SIG-M5 treated with dmso at 0.1 percent for 504 hours (cell line): ENCODE results near the gene KLK3.
"Not testable (repeated sequence)": the region's sequence is repeated elsewhere in the genome, so short reads cannot be mapped to it uniquely, and the experiment has no call there.

Experiments used
- DNase-seq: peaks from one replicate; lab custom pipeline; 2025; ENCODE audit not compliant: unreplicated experiment; lab: John Stamatoyannopoulos, UW

KLK3 gene

DNA sequence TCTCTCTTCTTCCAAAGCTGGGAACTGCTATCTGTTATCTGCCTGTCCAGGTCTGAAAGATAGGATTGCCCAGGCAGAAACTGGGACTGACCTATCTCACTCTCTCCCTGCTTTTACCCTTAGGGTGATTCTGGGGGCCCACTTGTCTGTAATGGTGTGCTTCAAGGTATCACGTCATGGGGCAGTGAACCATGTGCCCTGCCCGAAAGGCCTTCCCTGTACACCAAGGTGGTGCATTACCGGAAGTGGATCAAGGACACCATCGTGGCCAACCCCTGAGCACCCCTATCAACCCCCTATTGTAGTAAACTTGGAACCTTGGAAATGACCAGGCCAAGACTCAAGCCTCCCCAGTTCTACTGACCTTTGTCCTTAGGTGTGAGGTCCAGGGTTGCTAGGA is 5.1 kb downstream of the KLK3 start:
- DNase-seq, result no peak

DNA sequence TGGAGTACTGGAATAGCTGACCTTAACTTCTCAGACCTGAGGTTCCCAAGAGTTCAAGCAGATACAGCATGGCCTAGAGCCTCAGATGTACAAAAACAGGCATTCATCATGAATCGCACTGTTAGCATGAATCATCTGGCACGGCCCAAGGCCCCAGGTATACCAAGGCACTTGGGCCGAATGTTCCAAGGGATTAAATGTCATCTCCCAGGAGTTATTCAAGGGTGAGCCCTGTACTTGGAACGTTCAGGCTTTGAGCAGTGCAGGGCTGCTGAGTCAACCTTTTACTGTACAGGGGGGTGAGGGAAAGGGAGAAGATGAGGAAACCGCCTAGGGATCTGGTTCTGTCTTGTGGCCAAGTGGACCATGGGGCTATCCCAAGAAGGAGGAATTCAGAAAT is 6.3 kb downstream of the KLK3 start:
- DNase-seq, result no peak

DNA sequence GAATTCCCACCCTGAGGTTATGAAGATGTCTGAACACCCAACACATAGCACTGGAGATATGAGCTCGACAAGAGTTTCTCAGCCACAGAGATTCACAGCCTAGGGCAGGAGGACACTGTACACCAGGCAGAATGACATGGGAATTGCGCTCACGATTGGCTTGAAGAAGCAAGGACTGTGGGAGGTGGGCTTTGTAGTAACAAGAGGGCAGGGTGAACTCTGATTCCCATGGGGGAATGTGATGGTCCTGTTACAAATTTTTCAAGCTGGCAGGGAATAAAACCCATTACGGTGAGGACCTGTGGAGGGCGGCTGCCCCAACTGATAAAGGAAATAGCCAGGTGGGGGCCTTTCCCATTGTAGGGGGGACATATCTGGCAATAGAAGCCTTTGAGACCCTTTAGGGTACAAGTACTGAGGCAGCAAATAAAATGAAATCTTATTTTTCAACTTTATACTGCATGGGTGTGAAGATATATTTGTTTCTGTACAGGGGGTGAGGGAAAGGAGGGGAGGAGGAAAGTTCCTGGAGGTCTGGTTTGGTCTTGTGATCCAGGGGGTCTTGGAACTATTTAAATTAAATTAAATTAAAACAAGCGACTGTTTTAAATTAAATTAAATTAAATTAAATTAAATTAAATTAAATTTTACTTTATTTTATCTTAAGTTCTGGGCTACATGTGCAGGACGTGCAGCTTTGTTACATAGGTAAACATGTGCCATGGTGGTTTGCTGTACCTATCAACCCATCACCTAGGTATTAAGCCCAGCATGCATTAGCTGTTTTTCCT is 7.0 kb downstream of the KLK3 start:
- no peak for DNase-seq

DNA sequence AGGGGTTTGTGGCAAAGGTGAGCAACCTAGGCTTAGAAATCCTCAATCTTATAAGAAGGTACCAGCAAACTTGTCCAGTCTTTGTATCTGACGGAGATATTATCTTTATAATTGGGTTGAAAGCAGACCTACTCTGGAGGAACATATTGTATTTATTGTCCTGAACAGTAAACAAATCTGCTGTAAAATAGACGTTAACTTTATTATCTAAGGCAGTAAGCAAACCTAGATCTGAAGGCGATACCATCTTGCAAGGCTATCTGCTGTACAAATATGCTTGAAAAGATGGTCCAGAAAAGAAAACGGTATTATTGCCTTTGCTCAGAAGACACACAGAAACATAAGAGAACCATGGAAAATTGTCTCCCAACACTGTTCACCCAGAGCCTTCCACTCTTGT is 14.8 kb downstream of the KLK3 start:
- DNase-seq, result no peak

DNA sequence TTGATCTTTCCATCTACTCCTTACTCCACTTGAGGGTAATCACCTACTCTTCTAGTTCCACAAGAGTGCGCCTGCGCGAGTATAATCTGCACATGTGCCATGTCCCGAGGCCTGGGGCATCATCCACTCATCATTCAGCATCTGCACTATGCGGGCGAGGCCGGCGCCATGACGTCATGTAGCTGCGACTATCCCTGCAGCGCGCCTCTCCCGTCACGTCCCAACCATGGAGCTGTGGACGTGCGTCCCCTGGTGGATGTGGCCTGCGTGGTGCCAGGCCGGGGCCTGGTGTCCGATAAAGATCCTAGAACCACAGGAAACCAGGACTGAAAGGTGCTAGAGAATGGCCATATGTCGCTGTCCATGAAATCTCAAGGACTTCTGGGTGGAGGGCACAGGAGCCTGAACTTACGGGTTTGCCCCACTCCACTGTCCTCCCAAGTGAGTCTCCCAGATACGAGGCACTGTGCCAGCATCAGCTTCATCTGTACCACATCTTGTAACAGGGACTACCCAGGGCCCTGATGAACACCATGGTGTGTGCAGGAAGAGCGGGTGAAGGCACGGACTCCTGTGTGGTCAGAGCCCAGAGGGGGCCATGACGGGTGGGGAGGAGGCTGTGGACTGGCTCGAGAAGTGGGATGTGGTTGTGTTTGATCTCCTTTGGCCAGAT is 15.8 kb downstream of the KLK3 start:
- DNase-seq, result no peak

DNA sequence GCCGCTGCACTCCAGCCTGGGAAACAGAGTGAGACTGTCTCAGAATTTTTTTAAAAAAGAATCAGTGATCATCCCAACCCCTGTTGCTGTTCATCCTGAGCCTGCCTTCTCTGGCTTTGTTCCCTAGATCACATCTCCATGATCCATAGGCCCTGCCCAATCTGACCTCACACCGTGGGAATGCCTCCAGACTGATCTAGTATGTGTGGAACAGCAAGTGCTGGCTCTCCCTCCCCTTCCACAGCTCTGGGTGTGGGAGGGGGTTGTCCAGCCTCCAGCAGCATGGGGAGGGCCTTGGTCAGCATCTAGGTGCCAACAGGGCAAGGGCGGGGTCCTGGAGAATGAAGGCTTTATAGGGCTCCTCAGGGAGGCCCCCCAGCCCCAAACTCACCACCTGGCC is 18.3 kb downstream of the KLK3 start, which contains the start of gene KLK2:
KLK2 (plus strand) TSS at position 384 of the 400 bp plus-strand sequence. CDS start 35 bp downstream, outside the sequence.
- no peak for DNase-seq

DNA sequence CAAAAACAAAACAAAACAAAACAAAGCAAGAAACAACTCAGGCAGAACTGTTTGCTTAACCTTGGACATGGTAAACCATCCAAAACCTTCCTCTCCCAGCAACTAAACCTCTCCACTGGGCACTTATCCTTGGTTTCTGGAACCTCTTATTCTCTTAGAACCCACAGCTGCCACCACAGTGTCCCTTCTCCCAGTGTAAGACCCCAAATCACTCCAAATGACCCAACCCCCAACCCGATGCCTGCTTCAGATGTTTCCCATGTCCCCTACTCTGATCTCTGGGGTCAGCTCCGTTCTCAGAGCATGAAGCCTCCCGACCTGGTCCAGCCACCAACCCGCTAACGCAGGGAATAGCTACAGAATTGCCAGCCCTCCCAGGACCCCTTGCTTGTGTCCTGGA is 19.5 kb downstream of the KLK3 start:
- no peak for DNase-seq

DNA sequence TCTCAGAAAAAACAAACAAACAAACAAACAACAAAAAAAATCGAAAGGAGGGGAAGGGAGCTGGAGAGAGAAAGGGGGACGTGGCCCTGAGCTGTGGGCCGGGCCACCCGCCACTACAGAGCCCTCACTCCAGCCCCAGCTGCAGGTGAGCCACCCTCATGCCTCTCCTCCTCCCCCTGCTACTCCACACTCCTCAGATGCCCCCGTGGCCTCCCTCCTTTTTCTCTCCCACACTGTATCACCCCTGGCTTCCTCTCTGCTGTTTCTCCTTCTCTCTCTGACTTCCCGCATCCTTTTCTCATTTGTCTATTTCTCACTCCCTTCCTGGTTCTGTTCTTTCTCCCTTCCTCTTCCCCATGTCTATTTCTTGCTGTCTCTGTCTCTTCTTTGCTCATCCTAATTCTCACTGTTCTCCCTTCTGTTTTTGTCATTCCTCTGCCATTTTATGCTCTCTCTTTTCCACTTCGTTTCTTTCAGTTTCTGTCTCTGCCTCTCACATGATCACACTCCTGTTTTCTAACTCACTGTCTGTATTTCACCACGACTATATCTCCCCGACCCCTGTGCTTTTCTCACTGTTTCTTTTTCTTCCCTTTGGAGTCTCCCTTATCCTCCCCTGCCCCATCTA is 21.2 kb downstream of the KLK3 start:
- no peak for DNase-seq

DNA sequence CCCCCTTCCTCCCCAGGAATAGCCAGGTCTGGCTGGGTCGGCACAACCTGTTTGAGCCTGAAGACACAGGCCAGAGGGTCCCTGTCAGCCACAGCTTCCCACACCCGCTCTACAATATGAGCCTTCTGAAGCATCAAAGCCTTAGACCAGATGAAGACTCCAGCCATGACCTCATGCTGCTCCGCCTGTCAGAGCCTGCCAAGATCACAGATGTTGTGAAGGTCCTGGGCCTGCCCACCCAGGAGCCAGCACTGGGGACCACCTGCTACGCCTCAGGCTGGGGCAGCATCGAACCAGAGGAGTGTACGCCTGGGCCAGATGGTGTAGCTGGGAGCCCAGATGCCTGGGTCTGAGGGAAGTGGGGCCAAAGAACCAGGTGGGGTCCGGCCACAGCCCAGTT is 21.7 kb downstream of the KLK3 start:
- DNase-seq, result no peak

DNA sequence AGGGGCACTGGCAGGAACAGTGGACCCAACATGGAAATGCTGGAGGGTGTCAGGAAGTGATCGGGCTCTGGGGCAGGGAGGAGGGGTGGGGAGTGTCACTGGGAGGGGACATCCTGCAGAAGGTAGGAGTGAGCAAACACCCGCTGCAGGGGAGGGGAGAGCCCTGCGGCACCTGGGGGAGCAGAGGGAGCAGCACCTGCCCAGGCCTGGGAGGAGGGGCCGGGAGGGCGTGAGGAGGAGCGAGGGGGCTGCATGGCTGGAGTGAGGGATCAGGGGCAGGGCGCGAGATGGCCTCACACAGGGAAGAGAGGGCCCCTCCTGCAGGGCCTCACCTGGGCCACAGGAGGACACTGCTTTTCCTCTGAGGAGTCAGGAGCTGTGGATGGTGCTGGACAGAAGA is 22.6 kb downstream of the KLK3 start:
- no peak for DNase-seq

DNA sequence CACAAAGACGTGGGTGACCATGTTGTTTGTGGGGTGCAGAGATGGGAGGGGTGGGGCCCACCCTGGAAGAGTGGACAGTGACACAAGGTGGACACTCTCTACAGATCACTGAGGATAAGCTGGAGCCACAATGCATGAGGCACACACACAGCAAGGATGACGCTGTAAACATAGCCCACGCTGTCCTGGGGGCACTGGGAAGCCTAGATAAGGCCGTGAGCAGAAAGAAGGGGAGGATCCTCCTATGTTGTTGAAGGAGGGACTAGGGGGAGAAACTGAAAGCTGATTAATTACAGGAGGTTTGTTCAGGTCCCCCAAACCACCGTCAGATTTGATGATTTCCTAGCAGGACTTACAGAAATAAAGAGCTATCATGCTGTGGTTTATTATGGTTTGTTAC is 24.1 kb downstream of the KLK3 start:
- DNase-seq, result no peak

DNA sequence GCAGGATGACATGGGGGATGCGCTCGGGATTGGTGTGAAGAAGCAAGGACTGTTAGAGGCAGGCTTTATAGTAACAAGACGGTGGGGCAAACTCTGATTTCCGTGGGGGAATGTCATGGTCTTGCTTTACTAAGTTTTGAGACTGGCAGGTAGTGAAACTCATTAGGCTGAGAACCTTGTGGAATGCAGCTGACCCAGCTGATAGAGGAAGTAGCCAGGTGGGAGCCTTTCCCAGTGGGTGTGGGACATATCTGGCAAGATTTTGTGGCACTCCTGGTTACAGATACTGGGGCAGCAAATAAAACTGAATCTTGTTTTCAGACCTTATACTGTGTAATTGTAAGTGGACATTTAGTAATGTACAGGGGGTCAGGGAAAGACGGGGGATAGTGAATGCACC is 25.5 kb downstream of the KLK3 start:
- DNase-seq, result no peak

DNA sequence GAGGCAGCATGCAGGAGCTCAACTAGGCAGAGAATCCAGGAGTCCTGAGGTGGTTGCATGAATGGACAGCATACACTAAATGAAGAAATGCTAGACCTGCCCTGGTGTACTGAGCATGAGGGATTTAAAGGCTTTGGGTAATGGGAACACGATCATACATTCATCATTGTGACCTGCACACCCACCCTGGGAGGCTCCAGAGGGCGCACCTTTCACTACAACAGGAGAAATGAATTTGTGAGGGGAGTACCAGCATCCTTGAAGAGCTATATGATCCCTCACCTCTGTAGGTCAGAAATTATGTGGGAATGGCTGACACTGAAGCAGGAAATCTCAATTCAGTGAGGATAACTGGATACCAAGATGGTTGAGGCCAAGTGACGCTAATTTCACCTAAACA is 27.5 kb downstream of the KLK3 start:
- no peak for DNase-seq

DNA sequence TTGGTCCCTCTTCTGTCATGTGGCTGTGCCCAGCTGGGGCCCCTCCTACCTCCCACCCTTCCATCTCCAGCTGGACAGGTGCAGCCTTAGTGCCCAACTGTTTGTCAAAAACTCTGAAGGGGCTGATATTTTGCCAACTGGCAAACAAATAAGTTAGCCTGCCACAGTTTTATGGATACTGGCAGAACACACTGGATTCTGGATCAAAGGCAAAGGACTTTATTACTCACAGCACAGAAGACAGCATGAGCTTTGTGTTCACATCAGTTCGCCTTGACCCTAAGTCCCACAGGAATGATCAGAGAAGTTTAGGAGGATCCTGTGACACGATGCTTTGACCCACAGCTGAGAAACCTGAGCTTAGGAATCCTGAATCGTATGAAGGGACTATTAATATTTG is 34.9 kb downstream of the KLK3 start:
- no peak for DNase-seq

DNA sequence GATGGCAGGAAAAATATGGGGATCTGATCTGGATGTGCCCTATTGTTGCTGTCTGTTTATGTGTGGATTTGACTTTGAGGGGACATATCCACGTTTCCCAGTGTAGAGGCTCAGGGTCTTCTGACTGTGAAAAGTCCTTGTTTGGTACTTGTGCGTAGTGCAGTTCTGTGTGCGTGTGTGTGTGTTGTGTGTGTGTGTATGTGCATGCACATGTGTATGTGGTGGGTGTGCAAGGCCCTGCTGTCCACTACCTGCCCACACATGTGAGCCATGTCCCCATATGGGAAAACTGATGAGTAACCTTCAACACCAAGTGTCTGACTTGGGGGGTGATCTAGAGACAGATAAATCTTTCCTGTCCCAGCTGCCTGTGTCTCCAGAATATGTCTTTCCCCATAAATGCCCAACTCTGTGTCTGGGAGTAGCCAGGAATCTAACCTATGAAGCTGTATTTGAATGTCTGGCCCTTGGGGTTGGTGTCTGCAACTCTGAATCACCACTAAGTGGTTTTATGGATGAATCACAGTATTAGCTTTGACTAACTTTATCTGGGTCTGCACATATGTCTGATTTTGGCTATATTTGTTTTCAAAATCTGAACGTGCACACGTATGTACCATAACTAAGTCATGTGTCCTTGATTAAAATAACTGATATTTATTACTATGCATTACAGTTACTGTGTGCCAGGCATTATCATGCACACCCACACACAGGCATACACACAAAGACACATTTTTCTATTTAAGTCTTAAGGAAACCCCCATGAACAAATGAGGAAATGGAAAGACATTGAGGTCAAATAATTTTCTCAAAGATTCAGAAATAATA is 35.9 kb downstream of the KLK3 start:
- DNase-seq, result no peak

DNA sequence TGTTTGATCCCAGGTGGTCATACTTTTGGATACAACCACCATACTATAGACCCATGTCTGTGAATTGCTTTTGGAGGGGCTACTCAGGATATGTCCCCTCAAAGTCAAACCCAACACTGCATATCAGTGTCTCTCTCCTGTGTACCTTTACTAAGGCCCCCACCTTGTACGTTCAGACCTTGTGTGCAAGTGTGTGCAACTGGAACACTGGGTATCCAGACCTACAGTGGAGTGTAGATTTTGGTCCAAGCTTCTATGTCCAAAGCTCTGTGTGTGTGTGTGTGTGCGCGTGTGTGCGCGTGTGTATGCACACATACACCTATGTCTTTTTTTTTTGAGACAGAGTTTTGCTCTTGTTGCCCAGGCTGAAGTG is 36.5 kb downstream of the KLK3 start:
- no peak for DNase-seq

DNA sequence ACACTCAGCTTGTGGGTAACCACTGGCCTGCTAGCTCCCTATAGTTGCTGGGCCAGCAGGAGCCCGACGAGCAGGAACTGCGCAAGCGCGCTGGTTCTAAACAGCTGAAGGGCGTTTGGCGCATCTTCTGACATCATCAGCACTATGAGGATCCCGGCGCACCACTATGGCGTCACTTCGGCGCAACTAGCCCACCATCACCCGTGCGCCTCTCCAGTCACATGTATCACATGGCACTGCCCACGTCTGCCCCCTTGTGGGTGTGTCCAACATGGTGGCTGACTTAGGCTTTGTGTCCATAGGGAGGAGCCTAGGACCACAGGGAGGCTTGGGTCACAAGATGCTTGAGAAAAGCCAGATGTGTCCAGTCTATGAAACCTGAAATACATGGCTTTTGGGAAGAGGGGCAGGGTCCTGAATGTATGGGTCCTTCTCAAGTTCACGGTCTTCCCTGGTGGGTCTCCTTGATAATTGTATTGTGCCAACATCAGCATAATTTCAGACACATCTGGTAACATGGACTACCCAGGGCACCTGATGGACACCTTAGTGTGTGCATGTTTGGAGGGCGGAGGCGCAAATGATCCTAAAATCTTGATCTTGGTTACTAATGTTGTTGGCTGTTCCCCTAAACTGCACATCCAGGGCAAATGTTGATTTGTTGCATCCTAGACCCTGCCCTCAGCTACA is 38.5 kb downstream of the KLK3 start:
- DNase-seq, result no peak

DNA sequence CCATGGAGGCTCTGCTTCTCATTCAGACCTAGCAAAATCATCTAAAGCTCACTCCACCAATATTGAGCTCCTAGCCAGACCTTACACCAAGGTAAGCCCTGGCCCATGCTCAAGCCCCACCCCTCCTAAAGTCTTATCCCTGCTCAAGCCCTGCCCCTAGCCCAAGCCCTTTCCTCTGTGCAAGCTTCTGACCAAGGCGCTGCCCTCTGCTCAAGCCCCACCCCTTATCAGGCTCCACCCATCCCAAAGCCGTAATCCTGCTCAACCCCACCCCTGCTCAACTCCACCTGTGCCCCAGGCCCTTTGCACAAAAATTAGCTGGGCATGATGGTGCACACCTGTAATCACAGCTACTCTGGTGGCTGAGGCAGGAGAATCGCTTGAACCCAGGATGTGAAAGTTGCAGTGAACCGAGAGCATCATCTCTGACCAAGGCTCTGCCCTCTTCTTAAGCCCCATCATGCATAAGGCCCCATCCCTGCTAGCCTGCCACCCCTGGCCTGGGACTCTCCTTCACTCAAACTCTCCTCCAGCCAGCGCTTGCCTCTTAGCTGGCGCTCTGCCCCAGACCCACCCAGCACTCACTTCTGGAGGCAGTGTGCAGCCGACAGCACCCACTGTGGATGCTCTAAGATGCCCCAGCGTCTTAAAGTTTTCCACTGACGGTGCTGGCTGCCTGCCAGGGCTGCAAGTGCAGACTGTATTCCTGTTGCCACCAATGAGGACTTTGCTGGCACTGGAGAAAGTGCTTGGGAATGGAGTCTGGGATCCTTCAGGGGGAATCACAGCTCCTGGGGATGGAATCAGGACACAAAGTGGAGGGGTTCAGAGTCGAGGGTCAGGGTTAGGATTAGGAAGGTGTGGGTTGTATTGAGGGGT is 40.0 kb downstream of the KLK3 start:
- no peak for DNase-seq

DNA sequence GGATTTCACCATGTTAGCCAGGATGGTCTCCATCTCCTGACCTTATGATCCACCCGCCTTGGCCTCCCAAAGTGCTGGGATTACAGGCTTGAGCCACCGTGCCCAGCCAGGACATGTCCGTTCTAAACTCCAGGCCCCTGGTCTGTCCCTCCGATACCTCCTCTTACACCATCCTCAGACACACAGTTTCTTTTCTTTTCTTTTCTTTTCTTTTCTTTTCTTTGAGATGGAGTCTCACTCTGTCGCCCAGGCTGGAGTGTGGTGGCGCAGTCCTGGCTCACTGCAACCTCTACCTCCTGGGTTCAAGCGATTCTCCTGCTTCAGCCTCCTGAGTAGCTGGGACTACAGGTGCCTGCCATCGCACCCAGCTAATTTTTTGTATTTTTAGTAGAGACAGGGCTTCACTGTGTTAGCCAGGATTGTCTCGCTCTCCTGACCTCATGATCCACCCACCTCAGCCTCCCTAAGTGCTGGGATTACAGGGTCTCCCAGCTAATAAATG is 41.4 kb downstream of the KLK3 start:
- not testable (repeated sequence) for DNase-seq
